GM12872 (cell line): ENCODE measurements around the gene MAN2A1.

Source experiments
- TF ChIP-seq, protein P1 (sequence below): IDR thresholded peaks from 3 replicates; pipeline ENCODE4 v1.5.1; 2011; ENCODE audit warnings: low read depth, mild to moderate bottlenecking, low read length, moderate library complexity; ENCODE audit not compliant: insufficient read depth

MAN2A1 gene

DNA sequence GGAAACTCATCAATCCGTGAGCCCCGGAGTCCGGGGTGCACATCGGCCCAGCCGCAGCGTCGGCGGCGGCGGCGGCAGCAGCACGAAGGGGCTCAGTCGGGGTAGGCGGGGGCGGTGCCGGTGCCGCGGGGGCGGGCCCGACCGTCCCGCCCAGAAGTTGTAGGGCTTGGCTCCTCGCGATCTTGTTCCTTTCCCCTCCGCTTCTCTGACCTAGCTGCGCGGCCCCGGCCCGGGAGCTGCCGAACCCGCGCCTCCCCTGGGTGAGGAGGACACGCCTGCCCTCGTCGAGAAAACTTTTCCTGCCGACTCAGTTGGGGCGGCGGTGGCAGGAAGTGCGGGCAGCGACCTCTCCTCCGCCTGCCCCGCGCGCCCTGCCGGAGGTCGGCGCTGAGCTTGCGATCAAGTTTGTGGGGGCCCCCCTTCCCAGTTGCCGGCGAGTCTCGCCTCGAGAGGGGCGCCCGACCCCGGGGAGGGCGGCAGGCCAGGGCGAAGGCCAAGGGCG, at the start of gene MAN2A1:
MAN2A1 (plus strand) TSS at position 188 of the 502 bp plus-strand sequence. CDS start 491 bp downstream, outside the sequence.
- TF ChIP-seq, protein P1, sequence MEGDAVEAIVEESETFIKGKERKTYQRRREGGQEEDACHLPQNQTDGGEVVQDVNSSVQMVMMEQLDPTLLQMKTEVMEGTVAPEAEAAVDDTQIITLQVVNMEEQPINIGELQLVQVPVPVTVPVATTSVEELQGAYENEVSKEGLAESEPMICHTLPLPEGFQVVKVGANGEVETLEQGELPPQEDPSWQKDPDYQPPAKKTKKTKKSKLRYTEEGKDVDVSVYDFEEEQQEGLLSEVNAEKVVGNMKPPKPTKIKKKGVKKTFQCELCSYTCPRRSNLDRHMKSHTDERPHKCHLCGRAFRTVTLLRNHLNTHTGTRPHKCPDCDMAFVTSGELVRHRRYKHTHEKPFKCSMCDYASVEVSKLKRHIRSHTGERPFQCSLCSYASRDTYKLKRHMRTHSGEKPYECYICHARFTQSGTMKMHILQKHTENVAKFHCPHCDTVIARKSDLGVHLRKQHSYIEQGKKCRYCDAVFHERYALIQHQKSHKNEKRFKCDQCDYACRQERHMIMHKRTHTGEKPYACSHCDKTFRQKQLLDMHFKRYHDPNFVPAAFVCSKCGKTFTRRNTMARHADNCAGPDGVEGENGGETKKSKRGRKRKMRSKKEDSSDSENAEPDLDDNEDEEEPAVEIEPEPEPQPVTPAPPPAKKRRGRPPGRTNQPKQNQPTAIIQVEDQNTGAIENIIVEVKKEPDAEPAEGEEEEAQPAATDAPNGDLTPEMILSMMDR = no peak

DNA sequence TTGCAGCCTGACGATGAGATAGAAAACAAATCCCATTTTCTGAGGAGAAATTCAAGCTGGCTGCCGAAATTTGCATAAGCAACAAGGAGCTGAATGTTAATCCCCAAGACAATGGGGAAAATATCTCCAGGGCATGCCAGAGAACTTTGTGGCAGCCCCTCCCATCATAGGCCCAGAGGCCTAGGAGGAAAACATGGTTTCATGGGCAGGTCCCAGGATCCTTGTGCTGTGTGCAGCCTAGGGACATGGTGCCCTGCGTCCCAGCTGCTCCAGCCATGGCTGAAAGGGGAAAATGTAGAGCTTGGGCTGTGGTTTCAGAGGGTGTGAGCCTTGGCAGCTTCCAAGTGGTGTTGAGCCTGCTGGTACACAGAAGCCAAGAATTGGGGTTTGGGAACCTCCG, 48.8 kb upstream of the MAN2A1 start:
- TF ChIP-seq, protein P1 = no peak

DNA sequence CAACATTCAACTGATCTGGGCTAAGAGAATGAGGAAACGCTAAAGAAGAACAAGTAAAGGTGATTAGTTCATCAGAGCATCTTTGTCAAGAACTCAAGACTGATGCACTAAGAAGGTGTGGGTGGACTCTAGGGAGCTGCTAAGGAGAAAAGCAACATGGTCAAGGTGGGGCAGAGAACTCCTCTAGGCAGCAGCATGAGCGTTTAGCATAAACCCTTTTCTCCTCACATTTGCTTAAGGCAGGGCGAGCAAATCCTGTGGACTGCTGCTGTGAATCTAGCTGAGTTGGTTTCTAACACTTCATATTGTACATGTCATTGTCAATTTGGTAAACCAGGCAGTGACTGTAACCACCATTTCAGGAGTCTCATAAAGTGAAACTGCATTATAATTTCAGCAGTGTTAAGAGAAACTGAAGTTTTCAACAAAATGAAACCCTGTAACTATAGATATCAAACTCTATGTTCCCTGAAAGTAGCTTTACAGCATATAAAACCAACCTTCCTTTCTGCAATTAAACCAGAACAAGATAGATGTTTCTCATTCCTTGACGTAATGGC, 45.9 kb upstream of the MAN2A1 start:
- TF ChIP-seq, protein P1 = no peak

DNA sequence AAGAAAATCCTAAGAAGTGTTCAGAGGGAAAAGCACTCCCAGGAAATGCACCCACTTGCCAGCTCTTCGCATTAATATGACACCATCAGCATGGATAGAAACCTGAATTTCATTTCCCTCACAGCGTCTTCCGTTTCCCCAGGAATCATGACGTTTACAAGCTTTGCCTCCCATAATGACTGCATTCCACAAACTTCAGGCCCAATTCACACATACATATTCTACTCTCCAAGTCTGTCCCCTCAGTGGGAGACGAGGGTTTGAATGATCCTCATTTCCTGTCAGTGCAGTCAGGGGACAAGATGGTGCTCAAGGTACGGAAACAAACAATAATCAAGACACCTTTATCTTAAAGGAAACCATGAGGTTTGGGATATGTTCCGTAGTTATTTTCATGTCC, 44.9 kb upstream of the MAN2A1 start:
- TF ChIP-seq, protein P1 = no peak

DNA sequence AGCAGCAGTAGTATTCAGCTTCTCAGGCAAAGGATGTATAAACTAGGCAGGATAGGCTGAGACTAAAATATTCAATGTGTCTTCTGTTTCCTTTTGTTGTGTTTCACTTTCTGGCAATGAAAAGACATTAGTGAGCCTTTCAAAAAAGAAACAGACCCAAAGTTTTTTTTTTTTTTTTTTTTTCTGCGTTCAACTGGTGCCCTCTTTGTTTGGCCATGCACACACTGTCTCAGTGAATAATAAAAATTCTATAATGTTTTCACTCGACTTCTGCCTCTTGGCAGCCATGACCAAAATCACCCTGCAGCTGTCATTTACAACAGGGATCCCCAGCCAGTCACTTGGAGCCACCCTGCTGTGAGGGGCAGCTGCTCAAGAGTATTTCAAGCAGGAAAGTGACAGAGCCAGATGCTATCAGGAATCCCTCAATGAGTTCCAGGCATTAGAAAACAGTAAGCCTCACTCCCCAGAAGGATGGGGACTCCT, 44.0 kb upstream of the MAN2A1 start:
- TF ChIP-seq, protein P1 = no peak

DNA sequence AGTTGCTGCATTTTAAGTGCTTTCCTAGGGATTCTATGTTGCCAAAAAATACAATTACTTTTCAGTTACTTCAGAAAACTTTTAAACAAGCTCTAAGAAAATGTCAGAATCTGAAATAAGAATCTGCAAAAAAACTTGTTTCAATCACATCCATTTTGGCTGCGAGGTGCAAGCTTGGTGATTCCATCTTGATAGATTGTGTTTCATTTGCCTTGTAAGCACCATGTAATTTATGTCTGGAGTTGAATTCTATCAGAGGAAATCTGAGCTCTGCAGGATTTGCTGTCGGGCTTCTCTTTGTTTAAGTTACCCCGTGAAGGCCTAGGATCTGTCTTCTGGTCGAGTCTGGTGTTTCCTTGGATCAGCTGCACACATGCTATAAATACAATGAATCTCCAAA, 40.4 kb upstream of the MAN2A1 start:
- TF ChIP-seq, protein P1 = no peak

DNA sequence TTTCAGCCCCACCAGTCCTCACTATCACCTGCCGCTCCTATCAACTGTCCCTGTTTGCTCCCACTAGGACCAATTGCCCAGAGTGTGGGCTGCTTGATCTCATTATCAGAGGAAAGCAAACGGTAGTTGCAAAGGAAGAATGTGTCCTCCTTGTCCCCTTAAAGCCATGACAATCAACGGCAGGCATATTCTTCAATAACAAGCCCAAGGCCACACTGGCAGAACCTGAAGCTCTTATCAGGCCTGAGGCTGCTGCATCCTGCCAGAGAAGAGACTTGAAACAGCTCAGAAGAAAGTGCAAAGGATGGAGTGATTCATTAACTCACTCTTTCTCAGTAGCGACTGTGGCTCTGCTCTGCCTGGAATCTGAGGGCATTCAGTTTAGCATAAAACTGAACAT, 39.2 kb upstream of the MAN2A1 start:
- TF ChIP-seq, protein P1 = no peak

DNA sequence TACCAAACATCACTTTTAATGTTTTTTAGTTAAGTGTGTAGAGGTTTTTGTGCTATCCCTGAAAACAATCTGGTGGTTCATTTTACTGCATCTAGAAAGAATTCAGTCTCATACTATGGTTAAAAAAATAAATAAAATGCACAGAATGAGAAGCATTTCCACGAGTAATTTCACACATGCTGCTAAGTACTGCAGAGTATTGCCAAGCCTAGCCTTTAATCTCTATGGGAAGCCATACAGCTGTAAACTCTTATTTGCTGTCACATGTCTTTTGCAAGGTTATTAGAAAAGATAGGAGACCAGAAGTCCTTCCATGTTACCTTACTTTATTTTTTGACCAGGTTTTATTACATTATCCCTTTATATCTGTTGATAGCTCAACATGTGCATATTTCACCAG, 37.6 kb upstream of the MAN2A1 start:
- TF ChIP-seq, protein P1 = no peak
